CD4-positive, alpha-beta T cell (primary cell): Measurements from ENCODE around the gene POLE3. TPM values are rescaled to one million over a fixed set of nuclear protein-coding genes. Genes with fewer than 3 reads are reported as not detected.
"Not testable (repeated sequence)": the region's sequence is repeated elsewhere in the genome, so short reads cannot be mapped to it uniquely, and the experiment has no call there.

Source experiments
- ATAC-seq: fragments of 200-7000 bp; cut with Tn5 transposase; one replicate; pipeline ENCODE4 v1.10.0; 2022; ENCODE audit warnings: mild to moderate bottlenecking; ENCODE audit not compliant: poor library complexity
- CTCF ChIA-PET: fragments of 350-600 bp; sonication (Branson Sonifier 250); formaldehyde crosslinking; loops from one replicate; lab custom pipeline; 2021; ENCODE audit warnings: antibody characterized with exemption, inconsistent platforms; lab: Charles Lee
- POLR2A ChIA-PET: fragments of 350-600 bp; sonication (Branson Sonifier 250); formaldehyde crosslinking; loops from one replicate; lab custom pipeline; 2021; ENCODE audit warnings: antibody characterized with exemption, inconsistent platforms; lab: Charles Lee
- DNase-seq, 14 experiments: peaks; one replicate each; pipeline ENCODE4 v3.0.0-alpha.2; 2013 to 2020; ENCODE audit warnings: mixed read lengths in 2 of 14
- H3K27ac ChIP-seq, 2 donors: one replicate each; pipeline versions ENCODE4 v1.5.1 to v1.7.0; 2013; ENCODE audit warnings: low read length in 2 of 2, low read depth in 1 of 2, mild to moderate bottlenecking in 1 of 2
- H3K27me3 ChIP-seq, 2 experiments: 1 replicate in 1 of 2; 2 replicates in 1 of 2; pipeline versions ENCODE4 v1.6.1 to v1.7.0; 2013; ENCODE audit warnings: low read length in 2 of 2, control low read depth in 1 of 2, mild to moderate bottlenecking in 1 of 2, moderate library complexity in 1 of 2; ENCODE audit not compliant: insufficient read depth in 2 of 2, control insufficient read depth in 1 of 2
- H3K36me3 ChIP-seq: one replicate; pipeline ENCODE4 v1.6.1; 2013; ENCODE audit warnings: low read length, control low read depth; ENCODE audit not compliant: insufficient read depth
- H3K4me1 ChIP-seq: one replicate; pipeline ENCODE4 v1.6.1; 2013; ENCODE audit warnings: low read length, control low read depth; ENCODE audit not compliant: insufficient read depth
- H3K4me3 ChIP-seq: one replicate; pipeline ENCODE4 v1.5.1; 2013; ENCODE audit warnings: mild to moderate bottlenecking, low read length, moderate library complexity
- H3K9me3 ChIP-seq, 2 experiments: 1 replicate in 1 of 2; 2 replicates in 1 of 2; pipeline versions ENCODE4 v1.6.1 to v1.7.0; 2013; ENCODE audit warnings: low read length in 2 of 2, mild to moderate bottlenecking in 2 of 2, control low read depth in 1 of 2, moderate library complexity in 1 of 2; ENCODE audit not compliant: control insufficient read depth in 1 of 2, insufficient read depth in 1 of 2
- H3K27ac Mint-ChIP-seq: one replicate; pipeline ENCODE4 v1.8.0; 2020; ENCODE audit warnings: mixed read lengths
- H3K27me3 Mint-ChIP-seq: one replicate; pipeline ENCODE4 v1.8.0; 2021; ENCODE audit warnings: mixed read lengths
- H3K36me3 Mint-ChIP-seq: one replicate; pipeline ENCODE4 v1.8.0; 2021; ENCODE audit warnings: low read depth, mixed read lengths
- H3K4me1 Mint-ChIP-seq: one replicate; pipeline ENCODE4 v1.8.0; 2021; ENCODE audit warnings: low read depth, mixed read lengths
- H3K4me3 Mint-ChIP-seq: one replicate; pipeline ENCODE4 v1.8.0; 2020; ENCODE audit warnings: mild to moderate bottlenecking, mixed read lengths
- H3K9me3 Mint-ChIP-seq: one replicate; pipeline ENCODE4 v1.8.0; 2020; ENCODE audit warnings: mixed read lengths
- CTCF ChIP-seq: fragments of 200-600 bp; IDR thresholded peaks from one replicate; pipeline ENCODE4 v1.8.0; 2022; ENCODE audit warnings: antibody characterized with exemption, mild to moderate bottlenecking
- intact Hi-C, 2 experiments: fragments of 100-400 bp; cut with DNase I in 1 of 2; cut with micrococcal nuclease in 1 of 2; formaldehyde crosslinking; loops; one replicate each; pipeline versions ENCODE4 v1.15.1 to v1.9.0; 2023 to 2025; cut with DNase I, micrococcal nuclease
- total RNA-seq, 174 experiments: library from RNA in 2 of 174; stranded (reverse) in 2 of 174; gene quantifications; one replicate each; pipeline ENCODE4 v1.2.3 and lab custom pipeline; 2021 to 2026

The POLE3 gene
- total RNA-seq, 2 experiments from 2014 or later, result 63.6 to 64.9 TPM

GRCh38 chr9:113368348-113368981 lies 42.0 kb downstream of the POLE3 start:
- ChIA-PET CTCF (no interaction called here), POLR2A (no interaction called here)
- H3K4me1 ChIP-seq, result no peaks in the 10 kb centered on the region
- H3K27me3 ChIP-seq, result no peaks in the 10 kb centered on the region
- H3K4me3 ChIP-seq, result no peak overlapping the region
- H3K36me3 ChIP-seq, result peaks cover 8% of the 10 kb centered on the region
- intact Hi-C loops, result no loop called here
- H3K4me3 Mint-ChIP-seq, result no peak overlapping the region
- DNase-seq (no peak), ATAC-seq (no peak)
- no peak overlapping the region for H3K27ac ChIP-seq
- H3K4me1 Mint-ChIP-seq, result no peaks in the 10 kb centered on the region
- H3K9me3 ChIP-seq, result no peaks in the 10 kb centered on the region
- no peak for TF ChIP-seq CTCF
- H3K27me3 Mint-ChIP-seq, result no peaks in the 10 kb centered on the region
- H3K9me3 Mint-ChIP-seq, result no peaks in the 10 kb centered on the region
- peaks cover 9% of the 10 kb centered on the region for H3K36me3 Mint-ChIP-seq
- H3K27ac Mint-ChIP-seq, result no peak overlapping the region

- CTCF ChIA-PET, result interaction anchor here (0.9 kb wide), 1 partner anchor 36 kb away, joined by 3 read pairs; the partner anchor contains the start of gene ALAD
- H3K9me3 ChIP-seq, H3K27me3 ChIP-seq, DNase-seq, H3K4me3 Mint-ChIP-seq, H3K9me3 Mint-ChIP-seq, H3K36me3 Mint-ChIP-seq, H3K36me3 ChIP-seq, H3K4me1 Mint-ChIP-seq, H3K4me1 ChIP-seq, H3K27ac Mint-ChIP-seq, H3K4me3 ChIP-seq, POLR2A ChIA-PET, intact Hi-C loops, H3K27ac ChIP-seq, H3K27me3 Mint-ChIP-seq, ATAC-seq: not testable (repeated sequence)
These were observed 44.8 kb downstream of the POLE3 start for GRCh38 chr9:113365652-113366051.

GRCh38 chr9:113364951-113365350 lies 45.5 kb downstream of the POLE3 start:
- H3K4me1 ChIP-seq, result no peaks in the 10 kb centered on the region
- H3K4me3 ChIP-seq, result no peak overlapping the region
- no peaks in the 10 kb centered on the region for H3K27me3 ChIP-seq
- TF ChIP-seq CTCF, result no peak
- no peak for ATAC-seq
- intact Hi-C loops, result no loop called here
- H3K4me3 Mint-ChIP-seq, result no peak overlapping the region
- no peak overlapping the region for H3K27ac ChIP-seq
- no peaks in the 10 kb centered on the region for H3K4me1 Mint-ChIP-seq
- CTCF ChIA-PET, result interaction anchor here (0.7 to 1.0 kb wide), 3 partner anchors 29 to 1729 kb away, joined by 3 read pairs; partner anchors contain the start of gene ALAD
- no peak for DNase-seq
- POLR2A ChIA-PET, result no interaction called here
- no peaks in the 10 kb centered on the region for H3K36me3 ChIP-seq
- no peak overlapping the region for H3K27ac Mint-ChIP-seq
- no peaks in the 10 kb centered on the region for H3K9me3 Mint-ChIP-seq
- no peaks in the 10 kb centered on the region for H3K9me3 ChIP-seq
- H3K27me3 Mint-ChIP-seq, result peaks cover 4% of the 10 kb centered on the region
- H3K36me3 Mint-ChIP-seq, result no peaks in the 10 kb centered on the region

- Histone ChIP-seq H3K4me3 (no peak overlapping the region), H3K4me1 (no peaks in the 10 kb centered on the region), H3K9me3 (no peaks in the 10 kb centered on the region), H3K27me3 (no peaks in the 10 kb centered on the region), H3K36me3 (no peaks in the 10 kb centered on the region), H3K27ac (no peak overlapping the region)
- no peak for ATAC-seq
- Mint-ChIP-seq H3K4me1 (no peaks in the 10 kb centered on the region), H3K4me3 (no peak overlapping the region), H3K9me3 (no peaks in the 10 kb centered on the region), H3K27me3 (peaks cover 4% of the 10 kb centered on the region), H3K36me3 (no peaks in the 10 kb centered on the region), H3K27ac (no peak overlapping the region)
- CTCF ChIA-PET, result no interaction called here
- TF ChIP-seq CTCF, result no peak
- DNase-seq, result no peak
- POLR2A ChIA-PET, result no interaction called here
- intact Hi-C loops, result no loop called here
These were observed 47.1 kb downstream of the POLE3 start for GRCh38 chr9:113363336-113363735.
